GM21515 (cell line): ENCODE measurements around the gene MLPH.

Source experiments
- ATAC-seq: cut with Tn5 transposase; IDR thresholded peaks from one replicate; pipeline ENCODE4 v1.9.1; 2021; ENCODE audit not compliant: unreplicated experiment

MLPH gene

DNA sequence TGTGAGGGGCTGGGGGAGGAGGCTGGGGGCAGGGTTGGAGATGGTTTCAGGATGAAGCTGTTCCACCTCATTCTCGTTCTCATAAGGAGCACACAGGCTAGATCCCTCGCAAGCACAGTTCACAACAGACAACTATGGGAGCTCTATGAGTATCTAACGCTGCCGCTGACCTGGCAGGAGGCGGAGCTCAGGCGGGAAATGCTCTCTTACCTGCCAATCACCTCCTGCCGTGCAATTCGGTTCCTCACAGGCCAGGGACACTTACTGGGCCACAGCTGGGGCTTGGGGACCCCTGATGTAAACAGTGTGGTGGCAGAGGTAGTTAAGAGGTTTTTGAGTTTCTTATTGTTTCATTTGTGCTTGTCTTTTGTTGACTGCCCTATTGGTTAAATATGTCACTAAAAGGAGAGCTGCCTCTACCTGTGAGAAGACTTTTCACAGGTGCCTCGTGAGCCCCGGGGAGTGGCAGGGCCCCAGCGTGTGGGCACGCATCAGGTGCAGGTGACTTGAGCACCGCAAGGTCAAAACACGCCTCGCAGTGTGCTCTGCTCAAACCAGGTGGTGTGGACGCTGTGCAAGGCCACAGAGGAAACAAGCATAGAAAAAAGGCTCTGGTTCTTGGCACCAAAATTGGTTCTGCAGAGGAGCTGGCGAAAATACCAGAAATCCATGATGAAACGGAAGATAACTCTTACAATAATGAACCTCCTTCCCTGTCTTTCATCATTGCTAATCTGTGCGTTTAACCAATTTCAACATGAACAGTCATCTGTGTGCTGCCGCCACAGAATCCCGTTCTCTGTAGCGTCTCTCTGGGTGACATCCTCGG lies 10.2 kb downstream of the MLPH start:
- ATAC-seq, result no peak

DNA sequence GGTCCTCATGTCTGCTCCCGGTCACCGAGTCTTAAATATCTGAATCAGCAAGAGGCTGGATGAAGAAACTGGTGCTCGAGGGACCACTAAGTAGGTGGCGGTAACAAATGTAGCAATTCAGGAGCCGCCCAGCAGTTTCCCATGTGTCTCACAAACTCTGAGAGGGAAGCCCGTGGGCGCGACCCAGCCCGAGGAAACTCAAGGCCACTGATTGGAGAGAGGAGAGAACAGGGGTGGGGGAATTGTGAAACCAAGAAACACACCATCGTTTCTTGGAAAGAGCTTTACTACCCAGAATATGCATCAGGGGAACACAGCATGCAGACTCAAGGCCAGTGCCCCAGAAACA lies 10.8 kb downstream of the MLPH start:
- no peak for ATAC-seq

DNA sequence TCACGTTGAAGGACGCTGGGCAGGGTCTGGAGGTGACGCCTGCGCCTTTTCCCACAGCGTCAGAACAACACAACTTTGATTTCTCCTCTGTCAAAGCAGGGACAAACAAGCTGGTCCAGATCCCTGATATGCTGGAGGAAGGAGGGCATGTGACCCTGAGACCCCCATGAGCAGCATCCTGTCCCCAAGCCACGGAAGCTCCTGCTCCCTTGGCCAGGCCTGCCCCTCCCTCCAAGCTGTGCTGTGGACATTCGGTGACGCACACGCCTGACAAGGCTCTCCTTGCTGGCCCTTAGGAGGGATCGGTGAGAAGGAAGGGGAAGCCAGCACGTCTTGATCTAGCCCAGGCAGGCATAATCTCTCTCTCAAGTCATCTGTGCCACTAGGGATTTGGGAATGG lies 11.3 kb downstream of the MLPH start:
- no peak for ATAC-seq

- ATAC-seq, result no peak
These were observed 13.8 kb downstream of the MLPH start for GRCh38 chr2:237500681-237501424.

GRCh38 chr2:237501892-237502513 lies 15.0 kb downstream of the MLPH start:
- ATAC-seq, result no peak

GRCh38 chr2:237503201-237503600 lies 16.1 kb downstream of the MLPH start:
- ATAC-seq, result no peak

DNA sequence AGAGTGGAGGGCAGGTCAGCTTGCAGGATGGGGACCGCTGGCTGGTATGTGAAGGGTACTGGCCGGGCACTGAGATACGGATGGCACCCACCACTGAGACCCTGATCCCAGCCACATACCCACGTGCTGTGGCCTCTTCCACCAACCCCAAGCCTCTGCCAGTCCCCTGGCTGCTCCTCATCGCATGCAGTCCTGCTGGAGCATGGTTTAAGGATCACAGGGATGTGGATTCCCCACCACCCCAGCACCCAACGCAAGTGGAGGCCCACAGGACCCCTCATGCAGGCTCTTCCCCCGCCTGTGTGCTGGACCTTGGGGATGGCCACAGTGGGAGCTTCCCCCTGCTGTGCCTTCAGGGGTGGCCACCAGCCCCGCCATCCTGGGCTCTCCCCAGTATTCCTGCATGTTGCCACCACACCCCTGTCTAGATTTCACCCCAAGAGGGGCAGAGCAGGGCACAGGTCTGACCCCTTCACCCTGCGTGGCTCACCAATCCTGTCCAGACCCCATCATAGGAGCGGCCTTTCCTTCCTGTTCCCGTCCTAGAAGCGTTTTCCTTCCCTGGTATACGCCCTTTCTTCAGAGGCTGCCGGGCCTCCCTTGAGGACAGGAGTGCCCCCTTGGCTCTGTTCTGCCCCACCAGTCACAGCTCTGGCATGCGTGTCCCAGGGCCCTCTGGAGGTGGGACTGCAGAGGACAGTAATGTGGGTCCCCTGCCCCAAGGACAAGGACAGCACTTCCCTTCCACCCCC lies 18.3 kb downstream of the MLPH start:
- no peak for ATAC-seq

- ATAC-seq, result no peak
These were observed 20.5 kb downstream of the MLPH start for GRCh38 chr2:237507512-237507911.

GRCh38 chr2:237508361-237508760 lies 21.3 kb downstream of the MLPH start:
- ATAC-seq, result no peak

- ATAC-seq, result no peak
These were observed 22.1 kb downstream of the MLPH start for GRCh38 chr2:237509151-237509550.

DNA sequence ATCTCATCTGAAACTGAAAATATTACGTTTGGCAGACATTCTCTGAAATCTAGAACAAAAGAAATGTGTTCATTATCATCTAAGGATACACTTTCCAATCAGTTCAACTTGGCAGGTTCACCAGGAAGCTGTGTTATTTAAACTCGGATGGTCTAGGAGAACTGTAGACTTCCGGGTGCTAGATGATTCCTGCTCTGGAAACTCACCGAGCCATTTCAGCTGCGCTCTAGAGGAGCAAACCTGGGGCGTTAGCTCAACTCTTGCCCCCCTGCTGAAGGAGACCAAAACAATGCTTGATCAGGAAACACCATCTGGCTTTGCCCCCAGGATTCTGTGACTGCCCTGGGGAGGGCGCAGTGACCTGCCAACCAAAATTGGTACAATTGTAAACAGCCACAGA lies 22.9 kb downstream of the MLPH start:
- no peak for ATAC-seq

DNA sequence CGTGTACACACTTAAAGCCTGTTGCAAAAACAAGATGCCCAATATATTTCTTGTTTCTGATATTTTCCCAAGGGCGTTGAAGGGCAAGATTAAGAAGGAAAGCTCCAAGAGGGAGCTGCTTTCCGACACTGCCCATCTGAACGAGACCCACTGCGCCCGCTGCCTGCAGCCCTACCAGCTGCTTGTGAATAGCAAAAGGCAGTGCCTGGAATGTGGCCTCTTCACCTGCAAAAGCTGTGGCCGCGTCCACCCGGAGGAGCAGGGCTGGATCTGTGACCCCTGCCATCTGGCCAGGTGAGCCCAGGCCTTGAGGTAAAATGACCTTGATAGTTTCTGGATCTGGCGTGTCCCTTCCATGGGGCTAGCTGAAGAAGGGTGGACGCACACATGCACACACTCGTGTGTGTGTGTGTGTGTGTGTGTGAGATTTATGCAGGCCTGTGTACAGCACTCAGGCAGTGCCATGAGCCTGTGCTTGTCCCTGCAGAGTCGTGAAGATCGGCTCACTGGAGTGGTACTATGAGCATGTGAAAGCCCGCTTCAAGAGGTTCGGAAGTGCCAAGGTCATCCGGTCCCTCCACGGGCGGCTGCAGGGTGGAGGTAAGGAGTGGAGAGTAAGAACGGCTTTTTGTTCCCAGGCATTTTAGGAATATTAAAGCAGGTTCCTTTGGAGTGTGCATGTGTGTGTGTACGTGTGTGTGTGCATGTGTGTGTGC lies 23.6 kb downstream of the MLPH start:
- no peak for ATAC-seq

- ATAC-seq, result no peak
These were observed 24.4 kb downstream of the MLPH start for GRCh38 chr2:237511433-237511832.

DNA sequence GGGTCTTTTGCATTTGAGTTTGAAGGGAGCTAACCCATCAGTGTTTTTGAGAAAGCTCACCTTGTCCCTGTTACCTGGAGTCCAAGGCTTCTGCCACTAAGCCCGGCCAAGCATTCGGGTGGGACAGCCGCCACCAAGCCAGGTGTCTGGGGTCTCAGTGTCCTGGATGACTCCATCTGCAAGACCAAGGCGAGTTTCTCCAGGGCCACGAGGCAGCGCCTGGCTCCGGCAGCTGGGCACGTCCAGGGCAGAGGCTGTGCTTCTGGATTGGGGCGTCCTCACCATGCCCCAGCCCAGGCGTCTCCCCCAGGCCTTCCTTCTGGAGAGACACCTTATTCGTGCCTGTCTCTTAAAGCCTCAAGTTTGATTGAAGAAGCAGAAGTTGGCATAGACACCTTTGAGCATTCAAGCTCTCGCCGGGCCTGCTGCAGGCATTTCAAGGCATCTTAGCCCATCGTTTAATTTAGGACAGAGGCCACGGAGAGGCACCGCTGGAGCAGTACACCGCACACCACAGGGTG lies 24.9 kb downstream of the MLPH start:
- no peak for ATAC-seq

DNA sequence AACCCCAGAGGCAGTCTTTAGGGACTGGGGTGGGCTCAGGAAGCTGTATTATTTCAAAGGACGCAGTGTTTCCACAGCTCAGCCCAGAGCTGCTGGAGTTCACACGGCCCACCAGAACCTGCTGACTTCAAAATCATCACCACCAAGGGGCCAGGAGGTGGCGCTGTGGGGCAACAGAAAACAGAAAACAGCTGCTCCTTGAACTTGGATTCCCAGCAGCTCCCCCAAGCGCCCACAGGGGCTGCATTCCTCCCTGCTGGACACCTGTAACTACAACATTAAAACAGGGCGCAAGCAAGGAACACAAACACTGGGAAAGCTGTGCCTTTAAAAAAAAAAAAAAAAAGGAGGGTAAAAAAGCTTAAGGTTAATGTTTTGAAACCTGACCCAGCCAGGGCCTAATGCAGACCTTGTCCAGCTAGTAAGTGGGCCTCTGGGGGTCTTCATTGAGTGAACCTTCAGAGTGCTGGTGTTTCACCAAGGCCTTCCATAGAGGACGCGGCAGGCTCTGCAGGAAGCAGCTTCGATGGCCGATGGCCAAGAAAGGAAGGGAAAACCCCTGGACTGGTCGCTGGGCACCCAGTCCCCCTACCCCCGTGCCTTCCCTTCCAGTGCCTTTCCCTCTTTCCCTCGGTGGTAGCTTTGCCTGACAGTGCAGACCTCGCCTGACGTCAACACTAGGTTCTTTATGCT lies 25.9 kb downstream of the MLPH start:
- ATAC-seq, result peak; percentile 76

GRCh38 chr2:237513693-237514092 lies 26.6 kb downstream of the MLPH start:
- ATAC-seq, result no peak

DNA sequence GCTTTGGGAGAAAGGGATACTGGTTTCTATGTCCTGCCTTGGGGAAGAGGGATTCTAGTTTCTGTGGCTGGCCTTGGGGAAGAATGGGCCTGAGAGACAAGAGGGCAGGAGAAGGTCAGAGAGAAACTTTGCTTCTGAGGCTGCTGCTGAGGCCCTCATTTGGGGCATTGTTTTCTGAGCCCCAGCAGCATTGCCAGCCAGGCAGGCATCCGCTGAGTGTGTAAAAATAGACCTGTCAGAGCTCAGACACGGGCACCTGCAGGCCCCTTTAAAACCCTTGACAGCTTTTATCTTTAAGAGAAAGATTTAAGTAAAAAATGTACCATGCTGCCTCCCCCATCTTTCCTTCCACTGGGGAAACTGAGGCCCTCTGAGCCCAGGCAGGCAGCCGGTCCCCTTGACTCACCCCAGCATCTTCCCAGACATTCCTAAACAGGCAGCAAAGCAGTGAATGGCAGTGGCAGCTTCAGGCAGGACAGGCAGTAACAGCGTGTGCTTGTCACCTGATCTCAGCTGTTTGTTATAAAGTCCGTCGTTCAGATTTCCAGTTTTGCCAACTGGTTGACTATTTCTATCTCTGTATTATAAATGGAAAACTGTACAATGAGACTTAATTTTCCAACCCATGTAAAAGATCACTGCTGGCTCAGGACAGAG lies 27.6 kb downstream of the MLPH start:
- ATAC-seq, result no peak

DNA sequence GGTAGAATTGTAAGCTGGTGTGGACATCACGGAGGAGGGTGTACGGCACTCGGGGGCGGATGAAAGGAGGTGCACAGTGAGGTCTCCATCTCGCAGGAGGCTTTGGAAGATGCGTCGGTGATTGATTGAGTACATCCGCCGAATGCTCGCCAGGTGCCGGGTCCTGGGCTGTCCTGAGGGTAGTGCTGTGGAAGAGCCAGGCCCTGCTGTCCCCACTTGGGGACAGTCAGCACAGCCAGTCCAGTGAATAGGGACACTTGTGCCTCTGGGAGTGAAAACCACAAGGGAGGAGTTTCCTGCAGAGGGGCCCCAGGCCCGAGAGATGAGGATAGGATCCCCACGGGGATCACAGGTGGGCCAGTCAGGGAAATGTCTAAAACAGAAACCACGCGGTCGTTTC lies 28.1 kb downstream of the MLPH start:
- no peak for ATAC-seq

- no peak for ATAC-seq
These were observed 28.7 kb downstream of the MLPH start for GRCh38 chr2:237515621-237516275.
